GM12801 (cell line): ENCODE results near the gene MID1IP1.

Experiments used
- TF ChIP-seq, protein P1 (sequence below): IDR thresholded peaks from one replicate; pipeline ENCODE4 v1.5.1; 2011; ENCODE audit warnings: control low read depth; ENCODE audit not compliant: insufficient read length; ENCODE audit errors: extremely low read depth

MID1IP1 gene

DNA sequence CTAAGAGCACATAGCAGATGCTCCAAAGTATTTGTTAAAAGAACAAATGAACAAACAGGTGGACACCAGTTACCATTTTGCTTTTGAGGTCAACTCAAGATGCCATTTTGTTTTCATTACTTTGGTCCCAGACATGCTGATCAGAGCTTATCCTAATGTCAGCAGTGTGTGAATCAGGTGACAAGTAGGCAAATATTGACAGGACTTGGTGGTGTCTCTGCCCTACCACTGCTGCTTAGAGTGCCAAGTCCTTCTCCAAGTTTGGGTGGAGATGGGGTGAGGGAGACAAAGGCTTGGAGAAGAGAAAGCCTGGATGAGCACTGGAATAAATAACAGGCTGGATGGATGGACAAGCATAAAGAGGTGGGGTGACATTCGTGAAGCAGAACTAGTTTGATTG, 38.7 kb downstream of the MID1IP1 start:
- TF ChIP-seq, protein P1, sequence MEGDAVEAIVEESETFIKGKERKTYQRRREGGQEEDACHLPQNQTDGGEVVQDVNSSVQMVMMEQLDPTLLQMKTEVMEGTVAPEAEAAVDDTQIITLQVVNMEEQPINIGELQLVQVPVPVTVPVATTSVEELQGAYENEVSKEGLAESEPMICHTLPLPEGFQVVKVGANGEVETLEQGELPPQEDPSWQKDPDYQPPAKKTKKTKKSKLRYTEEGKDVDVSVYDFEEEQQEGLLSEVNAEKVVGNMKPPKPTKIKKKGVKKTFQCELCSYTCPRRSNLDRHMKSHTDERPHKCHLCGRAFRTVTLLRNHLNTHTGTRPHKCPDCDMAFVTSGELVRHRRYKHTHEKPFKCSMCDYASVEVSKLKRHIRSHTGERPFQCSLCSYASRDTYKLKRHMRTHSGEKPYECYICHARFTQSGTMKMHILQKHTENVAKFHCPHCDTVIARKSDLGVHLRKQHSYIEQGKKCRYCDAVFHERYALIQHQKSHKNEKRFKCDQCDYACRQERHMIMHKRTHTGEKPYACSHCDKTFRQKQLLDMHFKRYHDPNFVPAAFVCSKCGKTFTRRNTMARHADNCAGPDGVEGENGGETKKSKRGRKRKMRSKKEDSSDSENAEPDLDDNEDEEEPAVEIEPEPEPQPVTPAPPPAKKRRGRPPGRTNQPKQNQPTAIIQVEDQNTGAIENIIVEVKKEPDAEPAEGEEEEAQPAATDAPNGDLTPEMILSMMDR = no peak

DNA sequence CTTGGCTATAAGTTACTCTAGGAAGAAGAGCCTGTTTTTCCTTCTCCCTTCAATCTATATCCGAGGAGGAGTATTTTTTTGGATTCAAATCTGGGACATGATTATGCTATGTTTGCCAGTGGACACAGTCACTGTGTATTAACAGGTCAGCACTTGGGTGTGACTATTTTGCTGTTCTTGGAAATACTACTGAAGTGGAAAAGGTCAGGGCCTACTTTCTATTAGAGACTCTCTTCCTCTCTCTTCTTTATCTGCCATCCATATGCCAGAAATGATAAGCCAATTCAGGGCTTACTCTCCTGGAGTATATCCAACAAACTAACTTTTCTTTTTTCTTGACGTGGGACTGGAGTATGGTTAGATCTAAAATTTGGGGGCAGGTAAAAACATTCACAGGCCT, 40.5 kb downstream of the MID1IP1 start:
- TF ChIP-seq, protein P1 = no peak

DNA sequence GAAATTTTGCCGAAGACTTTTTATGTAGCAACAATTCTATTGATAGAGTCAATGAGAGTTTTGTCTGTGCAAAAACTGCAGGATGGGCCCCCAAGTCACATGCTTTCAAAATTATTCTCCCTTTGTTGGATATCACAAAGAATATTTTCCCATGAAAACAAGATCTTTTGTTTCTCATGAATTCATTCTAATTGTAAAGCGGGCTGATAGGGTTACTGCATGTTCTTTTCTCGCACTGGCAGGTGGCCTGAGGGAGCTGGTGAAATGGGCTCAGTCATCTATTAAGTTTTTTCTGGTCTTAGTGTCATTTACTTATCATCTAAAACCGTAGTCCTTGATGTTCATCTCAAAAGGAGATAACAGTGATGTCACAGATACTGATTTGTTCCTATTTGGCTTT, 44.2 kb downstream of the MID1IP1 start:
- TF ChIP-seq, protein P1 = no peak

DNA sequence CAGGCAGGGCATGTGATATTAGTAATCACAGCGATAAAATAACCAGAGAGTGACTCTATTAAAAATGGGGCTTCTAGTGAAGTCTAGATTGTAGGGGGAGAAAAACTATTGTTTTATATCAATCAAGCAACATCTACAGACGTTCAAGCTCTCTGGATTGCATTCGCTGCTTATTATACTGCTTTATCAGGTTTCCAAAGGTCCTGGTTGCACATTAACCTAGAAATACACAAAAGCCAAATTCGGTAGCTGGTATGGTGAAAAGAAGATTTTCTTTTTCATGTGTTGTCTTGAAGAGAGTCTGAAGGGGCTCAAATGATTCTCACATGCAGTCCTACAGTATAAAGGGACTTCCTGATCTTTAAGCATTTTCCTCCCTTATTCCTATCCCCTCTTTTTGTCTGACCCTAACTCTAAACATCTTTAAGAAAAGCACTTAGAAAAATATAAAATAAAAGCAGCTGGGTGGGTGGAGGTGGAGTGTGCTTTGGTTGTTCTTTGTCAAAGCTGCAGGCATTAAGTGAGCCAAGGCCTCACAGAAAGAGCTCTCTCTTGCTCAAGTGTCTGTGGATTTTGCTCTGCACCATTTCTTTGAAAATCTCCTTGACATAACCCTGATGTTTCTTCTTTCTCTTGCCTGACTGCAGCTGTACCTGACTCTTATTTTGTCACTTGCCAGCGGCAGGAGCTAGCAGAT, 46.1 kb downstream of the MID1IP1 start:
- TF ChIP-seq, protein P1 = no peak

DNA sequence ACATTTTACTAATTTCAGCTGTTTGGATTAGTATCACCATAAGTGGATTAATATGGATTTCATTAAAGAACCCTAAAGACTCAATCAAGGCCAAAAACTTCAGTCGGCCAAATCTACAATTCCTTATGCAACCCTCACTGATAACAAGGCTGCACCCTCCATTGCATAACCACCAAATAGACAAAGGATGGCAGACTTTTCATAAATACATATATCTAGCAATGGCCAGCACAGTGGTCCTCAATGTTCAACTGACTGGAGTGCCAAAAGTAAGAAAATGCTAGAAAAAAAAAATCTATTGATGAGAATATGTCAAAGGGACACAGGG, 46.6 kb downstream of the MID1IP1 start:
- TF ChIP-seq, protein P1 = no peak

DNA sequence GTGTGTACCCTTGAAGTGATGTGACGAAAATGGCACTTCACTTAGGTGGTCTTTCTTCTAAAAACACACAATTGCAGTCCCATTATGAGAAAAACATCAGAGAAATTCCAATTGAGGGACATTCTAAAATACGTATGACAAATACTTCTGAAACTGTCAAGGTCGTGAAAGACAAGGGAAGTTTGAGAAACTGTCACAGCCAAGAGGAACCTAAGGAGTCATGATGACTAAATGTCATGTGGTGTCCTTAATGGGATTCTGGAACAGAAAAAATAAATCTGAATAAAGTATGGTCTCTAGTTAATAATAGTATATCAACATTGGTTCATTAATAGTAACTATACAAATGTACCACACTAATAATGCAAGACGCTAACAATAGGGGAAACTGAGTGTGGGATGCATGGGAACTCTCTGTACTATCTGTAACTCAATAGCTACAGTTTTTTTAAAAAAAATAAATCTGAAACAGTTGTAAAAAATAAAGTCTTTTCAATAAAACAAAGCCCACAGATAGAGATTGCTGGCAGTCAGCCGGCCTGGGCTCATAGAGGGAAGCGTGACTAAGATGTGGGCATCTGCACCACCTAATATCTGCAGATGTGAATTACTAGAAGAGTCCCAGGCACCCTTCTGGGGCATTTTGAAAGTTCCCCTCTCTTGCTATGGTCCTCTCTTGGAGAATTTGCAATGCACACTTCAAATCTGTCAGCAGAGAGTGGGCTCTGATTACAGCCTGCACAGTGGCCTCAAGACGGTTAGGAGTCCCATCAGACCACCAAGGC, 47.6 kb downstream of the MID1IP1 start:
- TF ChIP-seq, protein P1 = no peak

DNA sequence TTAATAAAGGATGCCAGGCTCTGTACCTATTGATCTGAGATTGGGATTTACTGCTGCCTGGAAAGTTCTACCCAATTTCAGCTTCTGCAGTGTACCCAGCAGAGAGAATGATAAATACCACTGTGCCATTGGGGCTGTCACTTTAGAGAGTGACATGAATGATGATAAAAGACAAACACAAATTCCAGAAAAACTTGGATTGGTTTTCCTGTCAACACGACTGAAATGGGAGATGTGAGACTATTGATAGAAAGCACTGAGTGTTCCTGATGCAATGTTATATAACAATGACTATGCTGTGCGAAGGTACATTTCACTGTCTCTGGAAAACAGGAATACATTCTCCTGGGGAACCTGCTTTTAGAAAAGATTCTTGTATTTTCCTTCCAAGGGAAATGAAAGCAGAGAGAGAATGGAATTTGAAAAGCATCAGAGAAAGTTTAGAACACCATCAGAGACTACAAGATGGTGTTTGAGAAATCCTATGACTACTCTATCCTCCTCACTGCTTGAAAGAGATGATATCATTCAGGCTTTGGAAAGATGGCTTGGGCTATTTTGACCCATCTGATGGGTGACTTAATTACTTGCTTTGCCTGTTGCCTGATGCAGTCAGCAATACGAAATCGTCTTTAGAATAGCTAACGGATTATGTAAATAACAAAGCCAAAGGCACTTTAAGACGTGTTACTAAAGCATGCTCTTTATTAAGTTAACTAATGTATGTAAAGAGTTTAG, 49.7 kb downstream of the MID1IP1 start:
- TF ChIP-seq, protein P1 = no peak
